ENCODE data around the gene MED28.

- no peak for TF ChIP-seq CTCF (conservative IDR thresholded peaks at IDR 0.05)
- TF ChIP-seq EZH2 (IDR thresholded peaks at IDR 0.05; ENCODE audit: low read depth) = no peak
These were observed 20.6 kb downstream of the MED28 start for GRCh38 chr4:17635056-17635455.

Measured in PC-9 (cell line).